Astrocyte (in vitro differentiated cells and primary cell): ENCODE results near the gene COPE.

Source experiments
- EZH2 ChIP-seq: IDR thresholded peaks from 2 replicates; pipeline ENCODE4 v1.6.1; 2012; ENCODE audit warnings: mild to moderate bottlenecking, low read length, inconsistent platforms; ENCODE audit not compliant: insufficient read depth
- TF ChIP-seq, protein P1 (sequence below): IDR thresholded peaks from 2 replicates; pipeline ENCODE4 v1.5.1; 2011; ENCODE audit warnings: low read depth, mild to moderate bottlenecking, inconsistent platforms, low read length, moderate library complexity; ENCODE audit not compliant: insufficient read depth

DNA sequence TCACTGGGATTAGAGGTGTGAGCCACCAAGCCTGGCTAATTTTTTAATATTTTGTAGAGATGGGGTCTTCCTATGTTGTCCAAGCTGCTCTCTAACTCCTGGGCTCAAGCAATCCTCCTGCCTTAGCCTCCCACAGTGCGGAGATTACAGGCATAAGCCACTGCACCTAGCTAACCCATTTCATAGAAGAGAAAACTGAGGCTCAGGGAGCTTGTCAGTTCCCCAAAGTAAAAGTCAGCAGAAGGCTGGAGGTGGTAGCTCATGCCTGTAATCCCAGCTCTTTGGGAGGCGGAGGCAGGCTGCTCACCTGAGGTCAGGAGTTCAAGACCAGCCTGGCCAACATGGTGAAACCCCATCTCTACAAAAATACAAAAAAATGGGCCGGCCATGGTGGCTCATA lies 30.7 kb upstream of the COPE start:
- TF ChIP-seq, protein P1, sequence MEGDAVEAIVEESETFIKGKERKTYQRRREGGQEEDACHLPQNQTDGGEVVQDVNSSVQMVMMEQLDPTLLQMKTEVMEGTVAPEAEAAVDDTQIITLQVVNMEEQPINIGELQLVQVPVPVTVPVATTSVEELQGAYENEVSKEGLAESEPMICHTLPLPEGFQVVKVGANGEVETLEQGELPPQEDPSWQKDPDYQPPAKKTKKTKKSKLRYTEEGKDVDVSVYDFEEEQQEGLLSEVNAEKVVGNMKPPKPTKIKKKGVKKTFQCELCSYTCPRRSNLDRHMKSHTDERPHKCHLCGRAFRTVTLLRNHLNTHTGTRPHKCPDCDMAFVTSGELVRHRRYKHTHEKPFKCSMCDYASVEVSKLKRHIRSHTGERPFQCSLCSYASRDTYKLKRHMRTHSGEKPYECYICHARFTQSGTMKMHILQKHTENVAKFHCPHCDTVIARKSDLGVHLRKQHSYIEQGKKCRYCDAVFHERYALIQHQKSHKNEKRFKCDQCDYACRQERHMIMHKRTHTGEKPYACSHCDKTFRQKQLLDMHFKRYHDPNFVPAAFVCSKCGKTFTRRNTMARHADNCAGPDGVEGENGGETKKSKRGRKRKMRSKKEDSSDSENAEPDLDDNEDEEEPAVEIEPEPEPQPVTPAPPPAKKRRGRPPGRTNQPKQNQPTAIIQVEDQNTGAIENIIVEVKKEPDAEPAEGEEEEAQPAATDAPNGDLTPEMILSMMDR = no peak
- TF ChIP-seq EZH2 = no peak
